GM04504 (cell line): ENCODE data around the gene PLCB3.

Experiments
- DNase-seq: peaks from one replicate; pipeline ENCODE4 v3.0.0-alpha.2; 2012; ENCODE audit warnings: low read depth

The PLCB3 gene

DNA sequence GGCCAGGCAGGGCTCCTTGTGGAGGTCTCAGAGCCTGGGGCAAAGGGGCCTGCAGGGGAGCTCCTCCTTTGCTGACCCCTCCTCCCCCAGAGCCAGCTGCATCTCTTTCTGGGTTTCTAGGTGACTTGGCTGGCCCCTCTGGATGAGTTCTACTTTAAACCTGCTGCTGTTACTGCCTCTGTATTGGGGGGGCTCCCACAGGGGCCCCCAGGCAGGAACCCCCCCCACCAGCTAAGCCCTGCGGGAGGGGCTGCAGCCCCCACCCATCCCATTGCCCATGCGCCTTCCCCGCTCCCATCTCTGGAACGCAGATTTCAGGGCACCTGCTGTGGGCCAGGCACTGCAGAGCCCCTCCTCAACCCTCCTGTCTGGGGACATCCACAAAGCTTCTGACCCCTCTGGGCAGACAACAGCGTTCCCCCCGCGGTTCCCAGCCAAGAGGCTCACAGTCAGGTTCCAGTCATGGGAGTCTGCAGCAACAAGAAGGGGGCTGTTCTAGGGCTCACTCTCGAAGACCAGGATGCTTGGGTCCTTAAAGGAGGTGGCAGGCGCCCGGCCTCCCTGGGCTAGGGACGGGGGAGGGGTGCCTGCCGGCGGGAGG, 815 bp upstream of the PLCB3 start:
- no peak for DNase-seq

GRCh38 chr11:64251753-64252002, 348 bp downstream of the PLCB3 start:
- DNase-seq = no peak

GRCh38 chr11:64252003-64252872, 908 bp downstream of the PLCB3 start:
- DNase-seq = no peak

DNA sequence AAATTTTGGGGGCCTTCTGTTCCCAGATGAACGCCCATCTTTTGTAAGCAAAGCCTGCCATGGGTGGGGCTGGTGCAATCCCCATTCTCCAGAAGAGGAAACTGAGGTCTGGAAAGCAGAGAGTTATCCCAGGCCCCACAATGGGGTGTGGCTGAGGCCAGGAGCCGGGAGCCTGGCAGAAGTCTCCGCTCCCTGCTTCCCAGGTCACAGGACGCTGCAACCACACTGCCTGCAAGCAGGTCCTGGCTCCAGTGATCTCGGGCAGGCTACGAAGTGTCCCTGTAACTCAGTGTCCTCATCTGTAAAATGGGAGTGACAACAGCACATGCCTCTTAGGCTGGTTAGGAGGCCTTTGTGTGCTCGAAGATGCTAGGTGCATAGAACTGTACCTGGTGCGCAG, 1.7 kb downstream of the PLCB3 start:
- DNase-seq = no peak

DNA sequence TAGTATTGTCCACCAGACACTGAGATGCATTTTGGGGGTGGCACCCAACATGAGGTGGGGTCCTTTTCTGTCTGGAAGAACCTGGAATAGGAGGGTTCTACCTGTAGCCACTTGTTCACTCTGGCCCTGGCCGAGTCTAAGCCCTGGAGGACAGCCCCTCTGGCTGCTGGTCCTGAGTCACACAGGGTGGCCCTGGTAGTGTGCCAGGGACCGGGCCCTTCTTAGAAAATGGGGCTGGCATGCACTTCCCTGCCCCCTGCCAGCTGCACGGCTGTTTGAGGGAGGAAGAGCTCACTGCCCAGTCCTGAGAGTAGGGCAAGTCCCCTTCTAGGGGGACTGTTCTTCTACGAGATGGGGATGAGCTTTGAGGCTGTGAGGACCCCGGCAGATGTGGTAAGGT, 2.2 kb downstream of the PLCB3 start:
- no peak for DNase-seq

GRCh38 chr11:64254326-64254725, 3.0 kb downstream of the PLCB3 start:
- DNase-seq = no peak

DNA sequence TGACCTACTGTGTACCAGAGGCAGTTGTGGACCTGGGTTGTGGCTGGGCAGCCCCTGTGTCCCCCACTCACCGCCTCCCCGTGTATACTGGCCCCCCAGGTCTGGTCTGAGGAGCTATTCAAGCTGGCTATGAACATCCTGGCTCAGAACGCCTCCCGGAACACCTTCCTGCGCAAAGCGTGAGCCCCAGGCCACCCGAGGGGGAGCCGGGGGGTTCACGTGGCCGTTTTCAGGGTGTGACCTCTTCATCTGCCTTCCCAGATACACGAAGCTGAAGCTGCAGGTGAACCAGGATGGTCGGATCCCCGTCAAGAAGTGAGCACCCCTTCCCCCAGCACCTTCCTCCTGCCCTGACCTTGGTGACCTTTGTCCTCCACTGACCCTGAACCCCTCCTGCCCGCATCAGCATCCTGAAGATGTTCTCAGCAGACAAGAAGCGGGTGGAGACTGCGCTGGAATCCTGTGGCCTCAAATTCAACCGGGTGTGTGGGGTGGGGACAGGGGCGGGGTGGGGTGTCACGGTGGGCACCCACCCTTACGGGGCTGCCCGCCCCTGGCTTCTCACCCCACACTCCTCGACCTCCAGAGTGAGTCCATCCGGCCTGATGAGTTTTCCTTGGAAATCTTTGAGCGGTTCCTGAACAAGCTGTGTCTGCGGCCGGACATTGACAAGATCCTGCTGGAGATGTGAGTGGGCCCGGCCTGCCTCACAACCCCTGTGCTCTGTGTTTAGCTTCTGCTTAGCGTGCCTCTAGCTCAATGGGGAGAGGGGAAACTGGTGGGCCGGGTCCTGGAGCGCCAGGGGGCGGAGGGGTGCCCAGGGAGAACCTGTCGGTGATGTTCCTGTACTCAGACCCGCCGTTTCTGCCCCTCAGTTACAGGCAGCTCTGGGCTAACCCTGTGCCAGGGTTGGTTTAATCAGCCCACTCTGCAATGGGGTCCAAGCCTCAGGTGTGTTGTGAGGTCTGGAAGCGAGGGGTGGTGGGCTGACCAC, 4.1 kb downstream of the PLCB3 start:
- no peak for DNase-seq

GRCh38 chr11:64256300-64256699, 5.0 kb downstream of the PLCB3 start:
- no peak for DNase-seq

DNA sequence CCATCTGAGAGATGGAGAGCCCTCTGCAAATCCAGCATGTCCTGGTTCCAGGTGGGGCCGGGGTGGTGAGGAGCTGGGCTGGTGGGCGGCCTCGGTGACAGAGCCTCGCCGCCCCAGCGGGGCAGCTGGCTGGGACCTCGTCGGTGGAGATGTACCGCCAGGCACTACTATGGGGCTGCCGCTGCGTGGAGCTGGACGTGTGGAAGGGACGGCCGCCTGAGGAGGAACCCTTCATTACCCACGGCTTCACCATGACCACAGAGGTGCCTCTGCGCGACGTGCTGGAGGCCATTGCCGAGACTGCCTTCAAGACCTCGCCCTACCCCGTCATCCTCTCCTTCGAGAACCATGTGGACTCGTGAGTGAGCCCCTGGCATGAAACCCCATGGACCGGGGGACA, 7.0 kb downstream of the PLCB3 start:
- DNase-seq = no peak

DNA sequence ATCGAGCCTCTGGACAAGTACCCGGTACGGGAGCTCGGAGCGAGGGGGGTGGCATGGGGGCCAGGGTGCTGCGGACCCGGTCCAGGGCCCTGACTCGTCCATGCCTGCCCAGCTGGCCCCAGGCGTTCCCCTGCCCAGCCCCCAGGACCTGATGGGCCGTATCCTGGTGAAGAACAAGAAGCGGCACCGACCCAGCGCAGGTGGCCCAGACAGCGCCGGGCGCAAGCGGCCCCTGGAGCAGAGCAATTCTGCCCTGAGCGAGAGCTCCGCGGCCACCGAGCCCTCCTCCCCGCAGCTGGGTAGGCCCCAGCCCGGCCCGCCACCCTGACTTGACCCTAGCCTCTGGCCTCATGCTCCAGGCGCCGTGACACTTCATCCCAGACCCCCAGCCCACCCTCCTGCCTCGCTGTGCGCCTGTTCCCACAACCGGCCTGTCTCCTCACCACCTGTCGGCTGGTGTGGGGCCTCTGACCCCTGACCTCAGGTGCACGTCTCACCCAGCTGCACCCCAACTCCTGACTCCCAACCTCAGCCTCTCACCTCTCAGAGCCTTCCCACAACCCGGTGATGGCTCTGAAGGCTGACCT, 7.7 kb downstream of the PLCB3 start:
- no peak for DNase-seq

GRCh38 chr11:64259533-64260067, 8.3 kb downstream of the PLCB3 start:
- no peak for DNase-seq

- no peak for DNase-seq
These were observed 8.9 kb downstream of the PLCB3 start for GRCh38 chr11:64260147-64260708.

DNA sequence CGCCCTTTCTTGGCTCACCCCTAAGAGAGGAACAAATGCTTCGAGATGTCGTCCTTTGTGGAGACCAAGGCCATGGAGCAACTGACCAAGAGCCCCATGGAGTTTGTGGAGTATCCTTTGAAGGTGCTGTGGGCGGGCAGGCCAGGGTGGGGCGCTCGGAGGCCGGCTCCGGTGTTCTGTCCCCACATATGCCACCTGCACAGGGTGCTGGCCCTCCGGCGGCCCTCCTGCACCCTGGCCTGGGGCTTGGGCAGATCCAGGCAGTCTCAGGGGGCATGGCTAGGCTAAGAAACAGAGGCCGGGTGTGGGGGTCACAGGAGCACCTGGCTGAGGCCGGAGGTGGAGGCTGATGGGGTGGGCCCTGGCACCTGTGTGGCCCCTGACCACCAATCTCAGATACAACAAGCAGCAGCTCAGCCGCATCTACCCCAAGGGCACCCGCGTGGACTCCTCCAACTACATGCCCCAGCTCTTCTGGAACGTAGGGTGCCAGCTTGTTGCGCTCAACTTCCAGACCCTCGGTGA, 10.3 kb downstream of the PLCB3 start:
- DNase-seq = no peak

GRCh38 chr11:64262271-64263002, 11.1 kb downstream of the PLCB3 start:
- DNase-seq = no peak

DNA sequence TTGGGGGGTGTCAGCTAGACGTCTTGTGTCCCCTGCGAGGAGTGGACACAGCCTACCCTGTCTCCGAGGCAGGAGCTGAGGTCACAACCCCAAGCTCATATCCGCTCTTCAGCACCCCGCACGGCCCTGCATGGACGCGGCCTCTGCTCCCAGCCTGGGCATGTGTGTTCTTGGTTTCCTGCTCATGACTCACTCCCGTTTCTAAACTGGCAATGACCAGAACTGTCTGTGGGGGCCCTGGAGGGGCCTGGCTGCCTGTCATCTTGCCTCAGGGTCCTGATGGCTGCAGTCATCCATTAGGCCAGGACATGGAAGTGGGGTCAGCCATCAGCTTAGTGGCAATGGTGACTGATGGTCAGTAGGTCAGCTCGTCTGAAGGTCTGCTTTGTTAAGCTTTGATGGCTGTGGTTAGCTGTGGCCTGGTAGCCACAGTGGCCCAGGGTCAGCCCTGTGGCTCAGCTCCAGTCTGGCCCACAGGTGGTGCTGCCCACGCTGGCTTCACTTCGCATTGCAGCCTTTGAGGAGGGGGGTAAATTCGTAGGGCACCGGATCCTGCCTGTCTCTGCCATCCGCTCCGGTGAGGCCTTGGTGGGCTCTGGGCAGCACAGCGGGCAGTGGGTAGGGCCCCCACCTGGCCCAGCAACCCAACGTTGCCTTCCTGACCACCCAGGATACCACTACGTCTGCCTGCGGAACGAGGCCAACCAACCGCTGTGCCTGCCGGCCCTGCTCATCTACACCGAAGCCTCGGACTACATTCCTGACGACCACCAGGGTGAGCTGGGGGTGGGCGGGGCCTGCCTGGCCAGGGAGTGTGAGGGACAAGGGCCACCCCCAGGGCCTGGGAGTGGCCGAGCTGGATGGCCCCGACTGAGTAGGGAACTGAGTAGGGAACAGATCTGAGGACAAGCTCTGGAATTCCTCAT, 12.0 kb downstream of the PLCB3 start:
- DNase-seq = no peak

GRCh38 chr11:64263947-64264317, 12.6 kb downstream of the PLCB3 start:
- DNase-seq = no peak

DNA sequence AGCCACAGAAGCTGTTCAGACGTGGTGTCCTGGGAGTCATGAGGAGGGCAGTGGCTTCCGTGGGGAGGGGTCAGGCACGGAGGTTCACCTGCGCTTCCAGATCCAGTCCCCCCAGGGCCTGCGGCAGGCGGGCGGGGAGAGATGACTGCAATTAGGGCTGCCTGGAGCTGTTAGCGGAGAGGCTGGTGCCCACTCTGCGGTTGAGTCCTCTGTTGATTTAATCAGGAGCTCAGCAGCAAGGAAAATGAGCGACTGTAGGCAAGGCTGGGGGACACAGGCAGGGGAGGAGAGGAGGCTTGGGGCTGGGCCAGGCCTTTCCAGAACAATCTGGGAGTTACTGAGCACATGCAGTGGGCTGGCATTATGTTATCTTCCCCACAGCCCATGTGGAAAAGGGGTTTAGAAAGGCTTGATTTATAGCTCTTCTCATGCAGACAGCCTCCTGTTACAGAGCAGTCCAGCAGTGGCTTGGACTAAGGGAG, 13.1 kb downstream of the PLCB3 start:
- no peak for DNase-seq

GRCh38 chr11:64265176-64266160, 14.1 kb downstream of the PLCB3 start:
- no peak for DNase-seq
